HepG2 (cell line): Measurements from ENCODE around the gene EFEMP2. TPM values are rescaled to one million over a fixed set of nuclear protein-coding genes. Genes with fewer than 3 reads are reported as not detected.
A peak's percentile ranks its signal among the peaks of the same experiment; 100 is the strongest.

Source experiments
- CBFB ChIP-seq: sonication (generic); formaldehyde crosslinking; IDR thresholded peaks from 2 replicates; pipeline ENCODE4 v1.4.0; 2020; ENCODE audit warnings: missing genetic modification reagents
- GLI4 ChIP-seq: sonication (generic); formaldehyde crosslinking; IDR thresholded peaks from 2 replicates; pipeline ENCODE4 v1.5.1; 2020; ENCODE audit warnings: missing genetic modification reagents, mild to moderate bottlenecking, moderate library complexity, borderline replicate concordance
- KDM2A ChIP-seq: sonication (generic); formaldehyde crosslinking; IDR thresholded peaks from 2 replicates; pipeline ENCODE4 v1.4.0; 2020; ENCODE audit warnings: low read depth, missing genetic modification reagents, borderline replicate concordance
- LCORL ChIP-seq, 2 experiments: fragments of 450-650 bp in 1 of 2; sonication (generic) in 1 of 2; formaldehyde crosslinking in 1 of 2; IDR thresholded peaks; 2 replicates each; pipeline versions ENCODE4 v1.5.0 to v1.6.1; 2017 to 2020; ENCODE audit warnings: antibody characterized with exemption in 1 of 2, missing genetic modification reagents in 1 of 2
- MIER2 ChIP-seq: IDR thresholded peaks from 2 replicates; pipeline ENCODE4 v1.6.1; 2016; ENCODE audit warnings: missing biosample characterization, missing genetic modification reagents
- NFIC ChIP-seq: IDR thresholded peaks from 2 replicates; pipeline ENCODE4 v1.6.1; 2012; ENCODE audit warnings: mild to moderate bottlenecking, low read length, inconsistent platforms
- NKX3-1 ChIP-seq: sonication (generic); formaldehyde crosslinking; IDR thresholded peaks from 2 replicates; pipeline ENCODE4 v1.5.0; 2020; ENCODE audit warnings: missing genetic modification reagents
- PCBP2 ChIP-seq: fragments of 200-400 bp; formaldehyde crosslinking; optimal IDR thresholded peaks from 2 replicates; pipeline ENCODE3; 2018; ENCODE audit warnings: low read length, low read depth; ENCODE audit not compliant: poor library complexity, severe bottlenecking
- POLR2G ChIP-seq: fragments of 200-400 bp; formaldehyde crosslinking; IDR thresholded peaks from 2 replicates; pipeline ENCODE4 v1.6.1; 2018; ENCODE audit warnings: mild to moderate bottlenecking, low read depth, low read length, moderate library complexity
- TSC22D2 ChIP-seq: sonication (generic); formaldehyde crosslinking; IDR thresholded peaks from 2 replicates; pipeline ENCODE4 v1.5.1; 2020; ENCODE audit warnings: missing genetic modification reagents, mild to moderate bottlenecking, borderline replicate concordance
- XRCC5 ChIP-seq: fragments of 200-400 bp; formaldehyde crosslinking; optimal IDR thresholded peaks from 2 replicates; pipeline ENCODE3; 2017; ENCODE audit warnings: mild to moderate bottlenecking, low read length
- ZNF562 ChIP-seq: sonication (generic); formaldehyde crosslinking; IDR thresholded peaks from 2 replicates; pipeline ENCODE4 v1.8.0; 2022; ENCODE audit warnings: missing genetic modification reagents, borderline replicate concordance
- polyA plus RNA-seq, 8 experiments: library from polyadenylated mRNA; depleted of rRNA in 3 of 8; stranded (reverse) in 7 of 8; unstranded in 1 of 8; fragments of >200 nt; fragmentation: Illumina TruSeq in 4 of 8; extraction: Trizol in 4 of 8; gene quantifications; 2 replicates each; pipeline versions ENCODE4 v1.2.1 to v1.2.3, GENCODE V29; 2011 to 2016; ENCODE audit warnings: low read depth in 4 of 8, missing spikeins in 1 of 8, mixed read lengths in 1 of 8; ENCODE audit not compliant: insufficient read depth in 1 of 8
- total RNA-seq, 5 experiments: library from RNA; depleted of rRNA; stranded (reverse); fragments of >200 nt; fragmentation: Illumina TruSeq; extraction: Trizol; gene quantifications; 2 replicates each; pipeline ENCODE4 v1.2.3, GENCODE V29; 2016; ENCODE audit warnings: low read depth in 1 of 5
- TF ChIP-seq, protein P1 (sequence below): sonication (generic); formaldehyde crosslinking; conservative IDR thresholded peaks from 2 replicates; pipeline ENCODE4 v1.8.0; 2022; ENCODE audit warnings: missing genetic modification reagents
- TF ChIP-seq, protein P2 (sequence below): sonication (generic); formaldehyde crosslinking; IDR thresholded peaks from 2 replicates; pipeline ENCODE4 v1.8.0; 2022; ENCODE audit warnings: mild to moderate bottlenecking, missing genetic modification reagents; ENCODE audit not compliant: insufficient replicate concordance
- TF ChIP-seq, protein P3 (sequence below): sonication (generic); formaldehyde crosslinking; IDR thresholded peaks from 2 replicates; pipeline ENCODE4 v1.5.1; 2020; ENCODE audit warnings: mild to moderate bottlenecking, moderate library complexity, missing genetic modification reagents
- TF ChIP-seq, protein P4 (sequence below): sonication (generic); formaldehyde crosslinking; IDR thresholded peaks from 2 replicates; pipeline ENCODE4 v1.4.0; 2020; ENCODE audit warnings: missing genetic modification reagents, borderline replicate concordance

Gene EFEMP2
- total and polyA plus RNA-seq, 2 of the 13 experiments (the other 11 are each of a cell fraction or from before 2014, with no cell fraction given): 7.4 to 29.7 TPM

DNA sequence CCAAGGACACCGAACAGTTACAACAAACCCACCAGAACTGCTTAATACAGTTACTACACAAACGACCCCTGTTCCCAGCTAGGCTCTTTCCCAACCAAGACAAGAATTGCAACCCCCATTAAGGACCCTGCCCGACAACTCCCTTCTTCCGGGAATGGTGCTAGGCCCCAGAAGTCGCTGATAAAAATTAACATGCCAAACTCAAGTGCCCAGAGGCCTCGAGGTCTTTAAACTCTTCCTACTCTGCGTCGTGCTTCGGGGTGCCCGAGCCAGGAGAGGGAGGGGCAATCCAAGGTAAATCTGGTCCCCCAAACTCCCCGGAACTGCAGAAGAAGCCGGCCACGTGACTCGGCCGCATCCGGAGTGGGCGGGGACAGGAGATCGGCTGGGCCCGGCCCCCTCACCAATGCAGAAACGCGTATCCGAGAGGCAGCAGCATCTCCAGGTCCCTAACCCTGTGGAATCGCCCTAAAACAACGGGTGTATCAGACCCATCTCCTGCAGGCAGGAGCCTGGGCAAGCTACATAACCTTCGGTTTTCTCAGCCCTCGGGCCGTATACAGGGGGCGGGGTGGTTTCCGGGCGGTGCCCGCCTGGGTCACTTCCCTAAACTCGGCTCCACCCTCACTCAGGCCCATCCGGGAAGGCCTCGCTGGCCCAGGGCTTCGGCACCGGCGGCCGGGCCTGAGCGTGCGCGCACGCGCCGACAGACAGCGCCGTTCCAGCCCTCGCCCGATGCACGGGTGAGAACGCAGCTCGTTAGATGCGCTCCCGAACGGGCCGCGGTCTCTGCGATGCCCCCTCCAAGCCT, 15.7 kb downstream of the EFEMP2 start (continued):
- TF ChIP-seq LCORL (IDR thresholded peaks at IDR 0.05) (no peak), LCORL (CRISPR knock-in tag; IDR thresholded peaks at IDR 0.05) (no peak), POLR2G (peak; percentile 55; the same call in 1 of the 2 replicates), MIER2 (CRISPR knock-in tag) (no peak), ZNF562 (CRISPR knock-in tag) (no peak), XRCC5 (no peak), NKX3-1 (CRISPR knock-in tag) (0 out of 2 replicates have a peak, but pooled peaks have one; percentile 43), NFIC (no peak), TSC22D2 (CRISPR knock-in tag) (peak; percentile 30; the same call in 1 of the 2 replicates), CBFB (CRISPR knock-in tag) (no peak), GLI4 (CRISPR knock-in tag) (peak; percentile 78; the same call in 1 of the 2 replicates), KDM2A (CRISPR knock-in tag) (0 out of 2 replicates have a peak, but pooled peaks have one; percentile 72), PCBP2 (no peak)
- TF ChIP-seq, protein P1, sequence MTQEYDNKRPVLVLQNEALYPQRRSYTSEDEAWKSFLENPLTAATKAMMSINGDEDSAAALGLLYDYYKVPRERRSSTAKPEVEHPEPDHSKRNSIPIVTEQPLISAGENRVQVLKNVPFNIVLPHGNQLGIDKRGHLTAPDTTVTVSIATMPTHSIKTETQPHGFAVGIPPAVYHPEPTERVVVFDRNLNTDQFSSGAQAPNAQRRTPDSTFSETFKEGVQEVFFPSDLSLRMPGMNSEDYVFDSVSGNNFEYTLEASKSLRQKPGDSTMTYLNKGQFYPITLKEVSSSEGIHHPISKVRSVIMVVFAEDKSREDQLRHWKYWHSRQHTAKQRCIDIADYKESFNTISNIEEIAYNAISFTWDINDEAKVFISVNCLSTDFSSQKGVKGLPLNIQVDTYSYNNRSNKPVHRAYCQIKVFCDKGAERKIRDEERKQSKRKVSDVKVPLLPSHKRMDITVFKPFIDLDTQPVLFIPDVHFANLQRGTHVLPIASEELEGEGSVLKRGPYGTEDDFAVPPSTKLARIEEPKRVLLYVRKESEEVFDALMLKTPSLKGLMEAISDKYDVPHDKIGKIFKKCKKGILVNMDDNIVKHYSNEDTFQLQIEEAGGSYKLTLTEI (CRISPR knock-in tag): no peak
- TF ChIP-seq, protein P2, sequence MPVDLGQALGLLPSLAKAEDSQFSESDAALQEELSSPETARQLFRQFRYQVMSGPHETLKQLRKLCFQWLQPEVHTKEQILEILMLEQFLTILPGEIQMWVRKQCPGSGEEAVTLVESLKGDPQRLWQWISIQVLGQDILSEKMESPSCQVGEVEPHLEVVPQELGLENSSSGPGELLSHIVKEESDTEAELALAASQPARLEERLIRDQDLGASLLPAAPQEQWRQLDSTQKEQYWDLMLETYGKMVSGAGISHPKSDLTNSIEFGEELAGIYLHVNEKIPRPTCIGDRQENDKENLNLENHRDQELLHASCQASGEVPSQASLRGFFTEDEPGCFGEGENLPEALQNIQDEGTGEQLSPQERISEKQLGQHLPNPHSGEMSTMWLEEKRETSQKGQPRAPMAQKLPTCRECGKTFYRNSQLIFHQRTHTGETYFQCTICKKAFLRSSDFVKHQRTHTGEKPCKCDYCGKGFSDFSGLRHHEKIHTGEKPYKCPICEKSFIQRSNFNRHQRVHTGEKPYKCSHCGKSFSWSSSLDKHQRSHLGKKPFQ (CRISPR knock-in tag): peak; percentile 13
- TF ChIP-seq, protein P3, sequence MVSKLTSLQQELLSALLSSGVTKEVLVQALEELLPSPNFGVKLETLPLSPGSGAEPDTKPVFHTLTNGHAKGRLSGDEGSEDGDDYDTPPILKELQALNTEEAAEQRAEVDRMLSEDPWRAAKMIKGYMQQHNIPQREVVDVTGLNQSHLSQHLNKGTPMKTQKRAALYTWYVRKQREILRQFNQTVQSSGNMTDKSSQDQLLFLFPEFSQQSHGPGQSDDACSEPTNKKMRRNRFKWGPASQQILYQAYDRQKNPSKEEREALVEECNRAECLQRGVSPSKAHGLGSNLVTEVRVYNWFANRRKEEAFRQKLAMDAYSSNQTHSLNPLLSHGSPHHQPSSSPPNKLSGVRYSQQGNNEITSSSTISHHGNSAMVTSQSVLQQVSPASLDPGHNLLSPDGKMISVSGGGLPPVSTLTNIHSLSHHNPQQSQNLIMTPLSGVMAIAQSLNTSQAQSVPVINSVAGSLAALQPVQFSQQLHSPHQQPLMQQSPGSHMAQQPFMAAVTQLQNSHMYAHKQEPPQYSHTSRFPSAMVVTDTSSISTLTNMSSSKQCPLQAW (CRISPR knock-in tag): peak; percentile 32; the same call in 1 of the 2 replicates
- TF ChIP-seq, protein P4, sequence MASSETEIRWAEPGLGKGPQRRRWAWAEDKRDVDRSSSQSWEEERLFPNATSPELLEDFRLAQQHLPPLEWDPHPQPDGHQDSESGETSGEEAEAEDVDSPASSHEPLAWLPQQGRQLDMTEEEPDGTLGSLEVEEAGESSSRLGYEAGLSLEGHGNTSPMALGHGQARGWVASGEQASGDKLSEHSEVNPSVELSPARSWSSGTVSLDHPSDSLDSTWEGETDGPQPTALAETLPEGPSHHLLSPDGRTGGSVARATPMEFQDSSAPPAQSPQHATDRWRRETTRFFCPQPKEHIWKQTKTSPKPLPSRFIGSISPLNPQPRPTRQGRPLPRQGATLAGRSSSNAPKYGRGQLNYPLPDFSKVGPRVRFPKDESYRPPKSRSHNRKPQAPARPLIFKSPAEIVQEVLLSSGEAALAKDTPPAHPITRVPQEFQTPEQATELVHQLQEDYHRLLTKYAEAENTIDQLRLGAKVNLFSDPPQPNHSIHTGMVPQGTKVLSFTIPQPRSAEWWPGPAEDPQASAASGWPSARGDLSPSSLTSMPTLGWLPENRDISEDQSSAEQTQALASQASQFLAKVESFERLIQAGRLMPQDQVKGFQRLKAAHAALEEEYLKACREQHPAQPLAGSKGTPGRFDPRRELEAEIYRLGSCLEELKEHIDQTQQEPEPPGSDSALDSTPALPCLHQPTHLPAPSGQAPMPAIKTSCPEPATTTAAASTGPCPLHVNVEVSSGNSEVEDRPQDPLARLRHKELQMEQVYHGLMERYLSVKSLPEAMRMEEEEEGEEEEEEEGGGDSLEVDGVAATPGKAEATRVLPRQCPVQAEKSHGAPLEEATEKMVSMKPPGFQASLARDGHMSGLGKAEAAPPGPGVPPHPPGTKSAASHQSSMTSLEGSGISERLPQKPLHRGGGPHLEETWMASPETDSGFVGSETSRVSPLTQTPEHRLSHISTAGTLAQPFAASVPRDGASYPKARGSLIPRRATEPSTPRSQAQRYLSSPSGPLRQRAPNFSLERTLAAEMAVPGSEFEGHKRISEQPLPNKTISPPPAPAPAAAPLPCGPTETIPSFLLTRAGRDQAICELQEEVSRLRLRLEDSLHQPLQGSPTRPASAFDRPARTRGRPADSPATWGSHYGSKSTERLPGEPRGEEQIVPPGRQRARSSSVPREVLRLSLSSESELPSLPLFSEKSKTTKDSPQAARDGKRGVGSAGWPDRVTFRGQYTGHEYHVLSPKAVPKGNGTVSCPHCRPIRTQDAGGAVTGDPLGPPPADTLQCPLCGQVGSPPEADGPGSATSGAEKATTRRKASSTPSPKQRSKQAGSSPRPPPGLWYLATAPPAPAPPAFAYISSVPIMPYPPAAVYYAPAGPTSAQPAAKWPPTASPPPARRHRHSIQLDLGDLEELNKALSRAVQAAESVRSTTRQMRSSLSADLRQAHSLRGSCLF (CRISPR knock-in tag): no peak
